K562 (cell line): ENCODE measurements around the gene CC2D2B. TPM values are rescaled to one million over a fixed set of nuclear protein-coding genes. Genes with fewer than 3 reads are reported as not detected.

ENCODE experiments used
- ATAC-seq: fragments of 200-7000 bp; cut with Tn5 transposase; 3 replicates; pipeline ENCODE4 v1.9.1; 2020; ENCODE audit warnings: moderate library complexity
- BruUV-seq: library from RNA; stranded (reverse); fragments of 400-500 nt; replicated peaks from 2 replicates; lab custom pipeline; 2021; lab: Mats Ljungman, UMichigan
- CTCF ChIA-PET: fragments of 300-600 bp; formaldehyde crosslinking; extraction: SDS; loops from one replicate; lab custom pipeline; 2021; ENCODE audit warnings: low intra/inter-chr PET ratio; lab: Yijun Ruan, JAX
- POLR2A ChIA-PET: fragments of 300-600, 350-650 bp; sonication (Branson Sonifier 250); formaldehyde crosslinking; extraction: SDS; loops from one replicate; lab custom pipeline; 2021; ENCODE audit warnings: antibody characterized with exemption, inconsistent platforms; lab: Yijun Ruan, JAX
- DNase-seq, 4 experiments: peaks; one replicate each; pipeline versions ENCODE4 v3.0.0 to v3.0.0-alpha.2; 2011 to 2018; ENCODE audit warnings: low spot score in 3 of 4, mixed read lengths in 3 of 4; ENCODE audit errors: extremely low read depth in 1 of 4
- FAIRE-seq: peaks from 2 replicates; lab custom pipeline; 2011; peaks lifted over from hg19 to GRCh38; lab: Jason Lieb, UNC
- H2AFZ ChIP-seq: 2 replicates; pipeline ENCODE4 v1.6.0; 2011; ENCODE audit warnings: low read depth, low read length, control low read depth, inconsistent platforms
- H3K27ac ChIP-seq: fragments of 200-600 bp; 3 replicates; pipeline ENCODE4 v1.8.0; 2011; ENCODE audit warnings: low read depth, mild to moderate bottlenecking, control low read depth, inconsistent platforms, low read length, moderate library complexity, mixed read lengths; ENCODE audit errors: extremely low read depth
- H3K27me3 ChIP-seq, 2 experiments: fragments of 300-600 bp in 1 of 2; 2 replicates in 1 of 2; 3 replicates in 1 of 2; pipeline versions ENCODE4 v1.6.0 to v1.8.0; 2011; ENCODE audit warnings: inconsistent platforms in 2 of 2, low read length in 2 of 2, mild to moderate bottlenecking in 1 of 2, mixed read lengths in 1 of 2, moderate library complexity in 1 of 2; ENCODE audit not compliant: control insufficient read depth in 2 of 2, insufficient read depth in 2 of 2
- H3K36me3 ChIP-seq: fragments of 300-600 bp; 3 replicates; pipeline ENCODE4 v1.8.0; 2011; ENCODE audit warnings: mild to moderate bottlenecking, low read length, inconsistent platforms; ENCODE audit not compliant: control insufficient read depth, insufficient read depth
- H3K4me1 ChIP-seq, 2 experiments: fragments of 200-600 bp in 1 of 2; replicated peaks in 1 of 2; 2 replicates in 1 of 2; 3 replicates in 1 of 2; pipeline versions ENCODE4 v1.5.1 to v1.8.0; 2011; ENCODE audit warnings: inconsistent platforms in 2 of 2, low read length in 2 of 2, mild to moderate bottlenecking in 1 of 2, mixed read lengths in 1 of 2, moderate library complexity in 1 of 2; ENCODE audit not compliant: control insufficient read depth in 2 of 2, insufficient read depth in 2 of 2
- H3K4me2 ChIP-seq: 2 replicates; pipeline ENCODE4 v1.6.1; 2011; ENCODE audit warnings: low read length, control low read depth, inconsistent platforms, mixed read lengths; ENCODE audit not compliant: insufficient read depth
- H3K4me3 ChIP-seq: fragments of 200-600 bp; sonication (generic), shearing (Covaris generic); 2 replicates; pipeline ENCODE4 v1.5.1; 2016; ENCODE audit warnings: control low read depth, inconsistent platforms
- H3K79me2 ChIP-seq: fragments of 200-600 bp; 3 replicates; pipeline ENCODE4 v1.8.0; 2011; ENCODE audit warnings: low read length, inconsistent platforms; ENCODE audit not compliant: control insufficient read depth, insufficient read depth
- H3K9ac ChIP-seq, 2 experiments: 2 replicates each; pipeline versions ENCODE4 v1.6.0 to v1.6.1; 2011; ENCODE audit warnings: low read depth in 2 of 2, low read length in 2 of 2, control low read depth in 1 of 2, inconsistent platforms in 1 of 2, mild to moderate bottlenecking in 1 of 2, mixed read lengths in 1 of 2; ENCODE audit not compliant: insufficient read depth in 1 of 2
- H3K9me1 ChIP-seq: one replicate; pipeline ENCODE4 v1.6.0; 2011; ENCODE audit warnings: inconsistent platforms, mild to moderate bottlenecking, low read length, moderate library complexity; ENCODE audit not compliant: control insufficient read depth, insufficient read depth
- H3K9me3 ChIP-seq: replicated peaks from 2 replicates; pipeline ENCODE4 v1.5.1; 2011; ENCODE audit warnings: low read depth, low read length, inconsistent platforms; ENCODE audit not compliant: control insufficient read depth, insufficient read depth
- H4K20me1 ChIP-seq: replicated peaks from 2 replicates; pipeline ENCODE4 v1.6.1; 2011; ENCODE audit warnings: low read length, inconsistent platforms, mixed read lengths; ENCODE audit not compliant: control insufficient read depth, insufficient read depth
- ARNT ChIP-seq, 2 experiments: fragments of 450-650 bp; IDR thresholded peaks; 2 replicates each; pipeline ENCODE4 v1.6.1; 2016; ENCODE audit warnings: mild to moderate bottlenecking in 1 of 2
- ATF1 ChIP-seq, 2 experiments: fragments of 450-650 bp in 1 of 2; IDR thresholded peaks; 2 replicates each; pipeline ENCODE4 v1.6.1; 2016; ENCODE audit warnings: missing compliant biosample characterization in 1 of 2, missing genetic modification characterization in 1 of 2
- C11orf30 ChIP-seq: fragments of 450-650 bp; IDR thresholded peaks from 2 replicates; pipeline ENCODE4 v1.6.1; 2016; ENCODE audit warnings: low read depth, mild to moderate bottlenecking
- CBX2 ChIP-seq: fragments of 200-600 bp; sonication (generic); IDR thresholded peaks from one replicate; pipeline ENCODE4 v1.6.1; 2012; ENCODE audit warnings: mild to moderate bottlenecking, low read length, inconsistent platforms; ENCODE audit not compliant: insufficient read depth, poor library complexity, severe bottlenecking
- CBX3 ChIP-seq, 2 experiments: IDR thresholded peaks; 1 replicate in 1 of 2; 2 replicates in 1 of 2; pipeline ENCODE4 v1.6.1; 2012; ENCODE audit warnings: inconsistent platforms in 2 of 2, low read length in 2 of 2, borderline replicate concordance in 1 of 2, control low read depth in 1 of 2
- DNMT1 ChIP-seq: fragments of 450-650 bp; IDR thresholded peaks from 2 replicates; pipeline ENCODE4 v1.6.1; 2016; ENCODE audit warnings: antibody characterized with exemption, mild to moderate bottlenecking
- MNT ChIP-seq, 2 experiments: fragments of 450-650 bp; conservative IDR thresholded peaks; 2 replicates each; pipeline ENCODE4 v1.6.1; 2017; ENCODE audit warnings: mild to moderate bottlenecking in 2 of 2, moderate library complexity in 2 of 2
- ZBTB43 ChIP-seq: sonication (generic); formaldehyde crosslinking; IDR thresholded peaks from 2 replicates; pipeline ENCODE4 v1.8.0; 2023; ENCODE audit warnings: mild to moderate bottlenecking, missing genetic modification reagents
- ZNF253 ChIP-seq: fragments of 250-450 bp; sonication (Bioruptor Pico); conservative IDR thresholded peaks from 2 replicates; pipeline ENCODE4 v1.6.1; 2021; ENCODE audit warnings: mild to moderate bottlenecking
- WGBS: fragments of 100-300 bp; shearing (Covaris generic); methylation state at CpG from one replicate; pipeline ENCODE4 v1.1.6; 2016; ENCODE audit warnings: low coverage, mixed read lengths; ENCODE audit not compliant: insufficient coverage; ENCODE audit errors: missing lambda C conversion rate; 5-methylcytosine and 5-hydroxymethylcytosine counted together
- in situ Hi-C: fragments of 300-500 bp; cut with MboI; formaldehyde crosslinking; loops from 4 replicates; pipeline ENCODE4 v1.15.0; 2018; ENCODE audit warnings: inconsistent platforms, mixed read lengths
- intact Hi-C: fragments of 100-400 bp; cut with micrococcal nuclease; formaldehyde crosslinking; loops from 2 replicates; pipeline ENCODE4 v1.14.2; 2022
- polyA plus RNA-seq, 8 experiments: library from polyadenylated mRNA; depleted of rRNA in 4 of 8; stranded (reverse) in 5 of 8; unstranded in 3 of 8; fragments of >200 nt; fragmentation: Nextera tagmentation in 2 of 8; fragmentation: Illumina TruSeq in 1 of 8; extraction: Ambion mirVana in 2 of 8; extraction: Trizol in 1 of 8; gene quantifications; 2 replicates each; pipeline versions ENCODE4 v1.2.1 to v1.2.3, GENCODE V29; 2011 to 2014; ENCODE audit warnings: inconsistent platforms in 1 of 8, missing spikeins in 1 of 8
- total RNA-seq, 7 experiments: library from RNA; depleted of rRNA in 6 of 7; stranded (reverse); fragments of >200 nt in 6 of 7; fragmentation: Illumina TruSeq in 2 of 7; extraction: Trizol in 2 of 7; gene quantifications; 2 replicates each; pipeline versions ENCODE4 v1.2.1 to v1.2.3, GENCODE V29; 2011 to 2021; ENCODE audit warnings: low replicate concordance in 1 of 7
- TF ChIP-seq, protein P1 (sequence below): fragments of 450-650 bp; IDR thresholded peaks from 2 replicates; pipeline ENCODE4 v1.6.1; 2016

Gene CC2D2B
- total and polyA plus RNA-seq, 9 of the 15 experiments (the other 6 are each of a cell fraction or from before 2014, with no cell fraction given): 0.10 to 0.34 (median 0.20) TPM; not detected in 5

GRCh38 chr10:95889830-95890229, 17.9 kb upstream of the CC2D2B start:
- DNase-seq: no peak
- no peaks in the 10 kb centered on the region for H3K79me2 ChIP-seq
- ATAC-seq: no peak
- in situ Hi-C loops (no loop called here), intact Hi-C loops (no loop called here)
- H3K27ac ChIP-seq: no peak overlapping the region
- no peaks in the 10 kb centered on the region for H3K9me1 ChIP-seq
- H3K27me3 ChIP-seq: no peaks in the 10 kb centered on the region
- H3K9ac ChIP-seq: no peak overlapping the region
- ChIA-PET POLR2A (no interaction called here), CTCF (no interaction called here)
- H4K20me1 ChIP-seq: no peaks in the 10 kb centered on the region
- TF ChIP-seq, protein P1, sequence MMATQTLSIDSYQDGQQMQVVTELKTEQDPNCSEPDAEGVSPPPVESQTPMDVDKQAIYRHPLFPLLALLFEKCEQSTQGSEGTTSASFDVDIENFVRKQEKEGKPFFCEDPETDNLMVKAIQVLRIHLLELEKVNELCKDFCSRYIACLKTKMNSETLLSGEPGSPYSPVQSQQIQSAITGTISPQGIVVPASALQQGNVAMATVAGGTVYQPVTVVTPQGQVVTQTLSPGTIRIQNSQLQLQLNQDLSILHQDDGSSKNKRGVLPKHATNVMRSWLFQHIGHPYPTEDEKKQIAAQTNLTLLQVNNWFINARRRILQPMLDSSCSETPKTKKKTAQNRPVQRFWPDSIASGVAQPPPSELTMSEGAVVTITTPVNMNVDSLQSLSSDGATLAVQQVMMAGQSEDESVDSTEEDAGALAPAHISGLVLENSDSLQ: no peak
- TF ChIP-seq ZBTB43 (CRISPR knock-in tag) (no peak), ARNT (IDR thresholded peaks at IDR 0.05) (no peak), CBX2 (no peak), ATF1 (CRISPR knock-in tag; IDR thresholded peaks at IDR 0.05) (no peak), ATF1 (tag; IDR thresholded peaks at IDR 0.05) (no peak), DNMT1 (no peak), C11orf30 (no peak), ZNF253 (CRISPR knock-in tag) (no peak), CBX3 (IDR thresholded peaks at IDR 0.05; ENCODE audit: borderline replicate concordance in 1 of 2, low read length in 2 of 2) (no peak), MNT (conservative IDR thresholded peaks at IDR 0.05) (no peak)
- no peaks in the 10 kb centered on the region for H3K9me3 ChIP-seq
- FAIRE-seq: no peak
- H3K4me3 ChIP-seq: no peak overlapping the region
- no TSS peak for BruUV-seq
- no peaks in the 10 kb centered on the region for H3K4me1 ChIP-seq
- WGBS: 67% methylated on average over 2 of the region's 2 CpGs
- no peak overlapping the region for H3K4me2 ChIP-seq
- no peak overlapping the region for H2AFZ ChIP-seq
- peaks cover 9% of the 10 kb centered on the region; the same call in 2 of the 3 replicates for H3K36me3 ChIP-seq
